HTR-8/SVneo (cell line): ENCODE data around the gene GTPBP3.

ENCODE experiments used
- DNase-seq: peaks from one replicate; pipeline ENCODE4 v3.0.0; 2011; ENCODE audit warnings: low spot score, mixed read lengths; ENCODE audit not compliant: insufficient read length
- FAIRE-seq: peaks from 2 replicates; lab custom pipeline; 2011; peaks lifted over from hg19 to GRCh38; lab: Jason Lieb, UNC

GTPBP3 gene

GRCh38 chr19:17327068-17327653 is 10.2 kb upstream of the GTPBP3 start:
- DNase-seq (no peak), FAIRE-seq (no peak)

GRCh38 chr19:17327654-17328516 is 9.5 kb upstream of the GTPBP3 start:
- DNase-seq (no peak), FAIRE-seq (no peak)

DNA sequence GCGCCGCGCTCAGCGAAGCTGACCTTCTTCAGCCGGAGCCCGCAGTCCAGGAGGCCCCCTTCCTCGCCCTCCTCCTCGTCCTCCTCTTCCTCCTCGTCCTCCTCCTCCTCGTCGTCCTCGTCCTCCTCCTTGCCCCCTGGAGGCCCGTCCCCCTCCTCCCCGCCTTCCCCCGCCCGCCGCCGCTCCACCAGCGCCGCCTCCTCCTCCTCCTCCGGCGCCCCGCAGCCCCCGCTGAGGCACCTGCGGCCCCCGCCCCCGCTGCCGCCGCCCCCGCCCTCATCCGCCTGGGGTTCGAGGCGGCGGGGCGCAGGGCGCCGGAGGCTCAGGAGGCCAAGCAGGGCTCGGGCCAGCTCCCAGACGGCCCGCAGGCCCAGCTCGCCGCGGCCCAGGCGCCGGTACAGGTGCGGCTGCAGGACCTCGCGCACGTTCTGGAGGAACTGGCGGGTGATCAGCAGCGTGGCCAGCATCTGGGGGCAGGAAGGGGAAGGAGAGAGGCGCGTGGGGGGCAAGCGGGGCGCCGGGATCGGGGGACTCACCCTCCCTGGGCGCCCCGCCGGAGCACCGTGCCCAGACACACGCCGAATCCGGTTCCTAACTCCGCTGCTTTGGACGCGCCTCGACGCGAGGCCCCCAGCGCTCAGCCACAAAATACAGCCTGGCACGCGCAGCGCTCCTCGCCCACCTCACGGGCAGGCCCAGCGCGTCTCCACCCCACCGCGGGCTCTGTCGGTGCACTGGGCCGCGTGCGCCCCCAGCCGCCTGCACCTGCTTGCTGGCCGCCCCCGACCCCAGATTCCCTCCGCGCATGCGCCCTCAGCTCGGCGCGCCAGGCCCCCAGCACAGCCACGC is 8.6 kb upstream of the GTPBP3 start:
- no peak for DNase-seq
- FAIRE-seq: no peak

DNA sequence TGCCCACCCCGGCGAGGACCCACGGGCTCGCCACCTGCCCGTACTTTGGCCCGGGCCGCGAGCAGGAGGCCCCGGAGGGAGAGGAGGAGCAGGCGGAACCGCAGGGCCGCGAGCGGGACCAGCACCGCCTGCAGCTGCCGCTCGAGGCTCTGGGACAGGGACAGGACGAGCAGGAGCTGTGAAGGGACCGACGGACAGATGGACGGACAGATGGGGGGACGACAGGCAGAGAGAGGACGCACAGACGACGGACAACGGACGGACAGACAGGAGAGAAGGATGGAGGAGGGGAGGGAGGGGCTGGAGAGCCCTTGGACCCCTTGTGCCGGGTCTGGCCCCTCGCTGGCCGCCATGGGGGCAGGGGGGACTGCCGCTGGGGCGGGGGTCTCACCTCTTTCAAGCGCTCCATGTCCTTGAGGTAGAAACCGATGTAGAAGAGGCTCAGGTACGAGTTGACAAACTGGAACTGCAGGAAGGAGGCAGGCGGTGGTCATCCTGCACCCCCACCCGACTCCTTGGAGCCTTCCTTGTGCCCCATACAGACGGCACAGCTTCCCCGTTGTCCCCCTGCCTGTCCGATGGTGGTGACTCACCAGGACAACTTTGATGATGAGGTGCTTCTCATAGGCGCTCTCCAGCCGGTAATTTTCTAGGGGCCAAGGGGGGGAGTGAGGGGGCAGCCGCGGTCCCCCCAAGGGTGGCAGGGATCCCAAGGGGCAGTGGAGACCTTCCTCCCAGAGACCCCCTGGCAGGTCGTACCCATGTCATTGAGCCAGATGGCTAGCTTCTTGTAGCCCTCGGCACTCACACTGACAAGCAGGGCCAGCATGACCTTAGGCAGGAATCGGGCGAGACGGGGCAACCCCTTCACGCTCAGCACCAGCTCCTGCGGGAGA is 7.7 kb upstream of the GTPBP3 start:
- no peak for FAIRE-seq
- no peak for DNase-seq

DNA sequence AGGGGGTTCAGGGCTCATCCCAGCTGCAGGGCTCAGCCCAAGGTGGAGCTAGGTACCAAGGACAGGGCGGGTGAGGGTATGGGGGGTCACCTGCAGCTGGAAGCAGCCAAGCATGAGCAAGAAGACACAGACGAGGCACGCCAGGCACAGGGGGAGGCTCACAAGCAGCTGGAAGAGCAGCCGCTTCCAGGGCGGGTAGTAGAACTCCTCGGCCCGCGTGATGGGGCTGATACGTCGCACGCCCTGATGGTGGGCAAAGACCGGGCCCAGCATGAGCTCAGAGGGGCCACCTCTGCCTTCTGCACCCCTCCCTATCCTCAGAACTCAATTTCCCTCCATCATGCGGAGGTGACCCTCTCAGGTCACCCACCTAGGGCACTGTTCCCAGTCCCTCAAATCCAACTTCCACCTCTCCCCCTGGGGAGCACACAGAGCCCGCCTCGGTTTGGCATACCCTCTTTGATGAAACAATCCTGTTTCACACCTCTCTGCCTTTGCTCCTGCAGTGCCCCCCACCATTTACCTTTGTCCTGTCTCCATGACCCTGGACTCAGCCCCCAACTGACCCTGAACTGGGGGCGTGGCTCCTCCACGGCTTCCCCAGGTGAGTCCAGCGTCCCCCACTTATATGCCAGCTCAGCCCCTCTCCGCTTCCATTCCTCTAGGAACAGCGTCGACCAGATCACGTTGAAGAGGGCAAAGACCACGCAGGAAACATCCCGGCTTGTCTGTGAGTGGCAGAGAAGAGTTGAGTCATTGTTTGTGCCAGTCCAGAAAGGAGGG is 6.9 kb upstream of the GTPBP3 start:
- no peak for FAIRE-seq
- DNase-seq: no peak

DNA sequence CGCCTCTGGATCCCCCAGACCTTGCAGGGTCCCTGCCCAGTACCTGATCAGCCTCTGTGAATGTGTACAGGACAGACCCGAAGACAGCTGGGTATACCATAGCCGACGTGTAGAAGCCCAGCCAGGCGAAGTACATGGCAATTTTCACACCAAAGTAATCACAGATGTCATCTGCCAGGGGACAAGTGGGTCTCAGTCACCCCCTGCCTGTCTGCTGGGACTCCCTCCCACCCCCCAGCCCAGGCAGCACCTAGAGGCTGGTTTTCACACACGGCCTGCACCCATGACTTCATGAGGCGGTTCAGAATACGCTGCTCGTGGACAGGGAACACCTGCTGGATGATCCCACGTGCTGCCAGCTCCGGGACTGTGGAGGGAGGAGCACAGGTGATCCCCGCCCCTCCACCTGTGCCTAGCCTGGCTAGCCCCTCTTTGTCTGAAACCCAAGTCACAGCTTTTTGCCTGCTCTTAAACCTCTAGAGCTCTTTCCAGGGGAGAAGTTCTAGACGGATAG is 6.3 kb upstream of the GTPBP3 start:
- FAIRE-seq: peak; percentile 57
- no peak for DNase-seq

DNA sequence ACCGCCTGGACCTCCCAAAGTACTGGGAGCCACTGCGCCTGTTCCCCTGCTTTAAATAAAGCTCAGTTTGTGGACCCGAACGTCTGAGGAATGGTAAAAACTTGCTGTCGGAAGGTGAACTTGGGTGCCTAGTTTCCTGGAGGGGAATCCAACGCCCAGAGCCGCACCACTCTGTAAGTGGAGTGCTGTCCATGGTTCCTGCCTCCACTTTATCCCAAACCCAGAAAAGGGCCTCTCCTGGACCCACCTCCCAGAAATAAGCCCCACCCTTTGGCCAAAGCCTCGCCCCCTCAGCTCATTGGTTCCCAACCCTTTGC is 5.0 kb upstream of the GTPBP3 start:
- no peak for DNase-seq

DNA sequence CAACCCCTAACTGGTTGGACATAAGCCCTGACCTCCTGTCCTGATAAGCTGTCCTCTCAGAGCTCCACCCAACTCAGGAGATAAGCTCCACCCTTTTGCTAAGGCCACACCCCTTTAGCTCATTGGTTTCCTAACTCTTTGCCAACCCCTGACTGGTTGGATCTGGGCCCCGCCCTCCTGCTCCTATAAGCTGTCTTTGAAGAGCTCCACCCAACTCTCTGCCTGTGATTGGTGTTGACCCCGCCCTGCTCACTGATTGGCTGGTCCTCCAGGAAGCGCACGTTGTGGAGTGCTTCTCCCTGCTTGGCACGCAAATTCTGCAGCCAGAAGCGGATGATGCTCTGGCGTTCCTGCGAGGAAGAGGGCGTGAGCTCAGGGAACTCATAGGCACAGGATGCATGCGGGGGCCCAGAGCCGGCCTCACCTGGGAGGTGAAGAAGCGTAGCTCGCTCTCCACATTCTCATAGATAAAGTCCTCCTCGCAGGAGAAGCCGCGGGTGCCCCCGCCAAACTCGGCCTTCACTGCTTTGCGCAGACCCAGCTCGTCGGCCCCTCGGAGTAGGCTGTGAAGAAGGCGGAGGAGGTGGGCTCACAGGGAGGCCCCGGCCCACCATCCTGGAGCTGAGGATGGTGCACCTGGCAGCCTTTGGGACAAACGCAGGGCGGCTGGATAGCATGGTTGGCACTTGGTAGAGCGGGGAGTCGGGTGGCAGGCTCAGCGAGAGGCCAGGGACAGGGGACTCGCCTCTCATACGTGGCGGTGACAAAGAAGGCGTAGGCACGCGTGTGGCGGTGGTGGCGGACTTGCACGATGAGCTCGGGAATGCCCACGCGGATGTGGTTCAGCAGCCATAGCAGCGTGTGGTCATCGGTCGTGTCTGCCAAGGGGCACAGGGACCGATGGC is 4.4 kb upstream of the GTPBP3 start:
- DNase-seq: peak; percentile 48
- FAIRE-seq: no peak

More for the DNA sequence above, 5.0 kb upstream of the GTPBP3 start:
- no peak for FAIRE-seq

GRCh38 chr19:17333611-17334413 is 3.5 kb upstream of the GTPBP3 start:
- DNase-seq (no peak), FAIRE-seq (no peak)

DNA sequence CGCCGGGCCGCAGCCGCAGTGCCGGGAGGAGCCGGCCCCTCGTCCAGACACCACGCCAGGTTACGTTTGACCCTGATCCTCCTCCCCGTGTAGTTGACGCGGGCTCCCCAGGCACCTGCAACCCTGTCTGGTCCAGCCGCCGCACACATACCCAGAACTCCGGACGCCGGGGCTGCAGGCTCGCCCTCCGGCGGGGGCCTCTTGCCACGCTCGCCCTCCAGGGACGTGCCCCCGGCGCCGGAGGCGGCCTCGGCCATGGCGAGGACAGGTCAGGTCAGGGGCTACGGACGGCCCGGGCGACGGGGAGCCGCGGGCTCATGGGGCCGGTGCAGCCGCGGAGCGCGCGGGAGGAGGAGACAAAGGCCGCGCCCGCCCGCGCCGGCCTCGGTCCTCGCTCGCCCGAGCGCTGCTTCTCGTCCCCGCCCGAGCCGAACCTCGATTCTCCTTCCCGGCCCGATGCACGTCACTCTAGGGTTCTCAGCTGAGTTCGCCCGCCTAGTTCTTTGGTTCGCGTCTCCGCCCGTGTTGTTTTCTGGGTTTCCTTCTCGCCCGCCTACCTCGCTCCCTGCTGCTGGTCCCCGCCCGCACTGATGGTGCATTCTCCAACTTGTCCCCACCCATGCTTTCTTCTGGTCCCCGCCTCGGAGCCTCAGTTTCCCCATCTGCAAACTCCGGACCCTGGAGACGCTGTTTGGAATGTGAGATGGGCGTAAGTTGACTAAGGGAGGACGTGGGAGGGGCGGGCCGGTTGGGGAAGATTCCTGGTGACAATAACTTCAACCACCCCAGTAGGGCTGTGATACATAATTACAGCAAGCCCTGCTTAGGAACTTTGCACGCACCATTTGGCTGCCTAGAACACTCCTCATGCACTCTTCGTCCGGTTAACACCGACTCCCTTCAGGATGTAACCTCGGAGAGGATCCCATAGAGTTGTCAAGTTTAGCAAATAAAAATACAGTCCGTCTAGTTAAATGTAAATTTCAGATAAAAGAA is 2.6 kb upstream of the GTPBP3 start, which contains the start of gene ANO8:
TSS of gene ANO8 (minus strand) at position 442 of the 996 bp plus-strand sequence. CDS start at position 257, 185 bp downstream.
- FAIRE-seq: peak; percentile 93
- peak; percentile 95 for DNase-seq

DNA sequence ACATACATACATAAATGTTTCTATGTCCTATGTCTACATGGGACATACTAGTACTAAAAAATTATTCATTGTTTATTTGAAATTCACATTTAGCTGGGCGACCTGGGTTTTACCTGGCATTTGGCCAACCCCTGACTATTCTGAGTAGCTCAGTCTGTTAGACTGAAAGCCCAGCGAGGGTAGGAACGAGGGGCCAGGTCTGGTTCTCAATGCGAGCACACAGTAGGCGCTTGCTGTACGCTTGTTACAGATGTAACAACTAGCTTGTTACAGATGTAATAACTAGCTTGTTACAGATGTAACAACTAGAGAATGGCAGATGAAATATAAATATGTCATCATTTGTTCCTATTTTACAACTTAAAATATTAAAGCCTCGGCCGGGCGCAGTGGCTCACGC is 1.8 kb upstream of the GTPBP3 start:
- FAIRE-seq (no peak), DNase-seq (no peak)

- no peak for DNase-seq
- peak; percentile 48 for FAIRE-seq
Measured at GRCh38 chr19:17337675-17338432, 501 bp downstream of the GTPBP3 start.

DNA sequence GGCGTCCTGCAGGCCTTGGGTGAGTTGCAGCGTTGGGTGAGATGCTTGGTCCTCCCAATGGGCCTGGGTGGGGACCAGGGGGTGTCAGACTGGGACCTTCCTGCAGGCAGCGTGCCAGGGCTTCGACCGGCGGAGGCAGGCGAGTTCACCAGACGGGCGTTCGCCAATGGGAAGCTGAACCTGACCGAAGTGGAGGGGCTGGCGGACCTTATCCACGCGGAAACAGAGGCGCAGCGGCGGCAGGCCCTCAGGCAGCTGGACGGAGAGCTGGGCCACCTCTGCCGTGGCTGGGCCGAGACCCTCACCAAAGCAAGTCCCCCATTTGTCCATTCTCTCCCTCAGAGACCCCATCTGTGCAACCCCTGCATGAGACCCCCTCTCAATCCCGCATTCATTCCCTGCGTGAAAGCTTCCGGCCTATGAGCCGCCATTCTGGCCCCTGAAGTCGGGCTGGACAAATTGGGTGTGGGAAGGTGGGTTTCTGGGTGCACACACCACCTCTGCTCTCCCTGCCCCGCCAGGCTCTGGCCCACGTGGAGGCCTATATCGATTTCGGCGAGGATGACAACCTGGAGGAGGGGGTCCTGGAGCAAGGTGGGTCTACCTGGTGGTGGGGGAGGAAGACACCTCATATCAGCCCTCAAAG is 1.2 kb downstream of the GTPBP3 start:
- DNase-seq (no peak), FAIRE-seq (no peak)

- DNase-seq: no peak
- FAIRE-seq: no peak
Measured at GRCh38 chr19:17339088-17339741, 1.9 kb downstream of the GTPBP3 start.
